ENCODE results near the gene XCR1. TPM values are rescaled to one million over a fixed set of nuclear protein-coding genes. Genes with fewer than 3 reads are reported as not detected.

The XCR1 gene
- total RNA-seq, 2 experiments from 2014 or later: not detected

- Histone ChIP-seq H3K4me2 (ENCODE audit: low read length) (no peak overlapping the region), H3K9me3 (ENCODE audit: low read length) (no peaks in the 10 kb centered on the region), H3K36me3 (ENCODE audit: insufficient read depth, low read length) (peaks cover 90% of the 10 kb centered on the region), H4K20me1 (ENCODE audit: insufficient read depth, low read length) (no peaks in the 10 kb centered on the region), H3K27ac (ENCODE audit: low read depth, low read length, poor library complexity, severe bottlenecking) (no peak overlapping the region), H3K79me2 (ENCODE audit: insufficient read depth, low read depth, low read length) (no peaks in the 10 kb centered on the region), H2AFZ (ENCODE audit: low read length) (no peak overlapping the region), H3K4me3 (ENCODE audit: low read depth, low read length, poor library complexity, severe bottlenecking) (no peak overlapping the region), H3K9me2 (ENCODE audit: insufficient read depth, low read length) (no peaks in the 10 kb centered on the region), H3K4me1 (ENCODE audit: insufficient read depth, low read length, poor library complexity, severe bottlenecking) (peaks cover 12% of the 10 kb centered on the region)
- BruUV-seq (replicated peaks): no TSS peak
- ChIA-PET POLR2A (interaction anchor here (0.5 kb wide), 1 partner anchor 17 kb away, joined by 3 read pairs; no protein-coding TSS in a partner anchor), CTCF (ENCODE audit: unreplicated experiment) (no interaction called here)
- no peak for DNase-seq (ENCODE audit: low spot score)
- no peak for TF ChIP-seq EZH2phosphoT487 (IDR thresholded peaks at IDR 0.05; ENCODE audit: borderline replicate concordance, low read depth, low read length)
- TF ChIP-seq CTCF (conservative IDR thresholded peaks at IDR 0.05; ENCODE audit: low read length): no peak
- intact Hi-C loops (cut with micrococcal nuclease; ENCODE audit: unreplicated experiment): no loop called here
Observed at GRCh38 chr3:45976191-45977091, 50.8 kb downstream of the XCR1 start.

- no peak overlapping the region for H3K4me3 ChIP-seq (ENCODE audit: low read depth, low read length, poor library complexity, severe bottlenecking)
- no TSS peak for BruUV-seq (replicated peaks)
- CTCF ChIA-PET (ENCODE audit: unreplicated experiment): no interaction called here
- H3K9me3 ChIP-seq (ENCODE audit: low read length): no peaks in the 10 kb centered on the region
- peaks cover 89% of the 10 kb centered on the region for H3K36me3 ChIP-seq (ENCODE audit: insufficient read depth, low read length)
- TF ChIP-seq EZH2phosphoT487 (IDR thresholded peaks at IDR 0.05; ENCODE audit: borderline replicate concordance, low read depth, low read length) (no peak), CTCF (conservative IDR thresholded peaks at IDR 0.05; ENCODE audit: low read length) (no peak)
- POLR2A ChIA-PET: interaction anchor here (0.5 kb wide), 1 partner anchor 18 kb away, joined by 3 read pairs; no protein-coding TSS in a partner anchor
- H3K79me2 ChIP-seq (ENCODE audit: insufficient read depth, low read depth, low read length): no peaks in the 10 kb centered on the region
- H3K27ac ChIP-seq (ENCODE audit: low read depth, low read length, poor library complexity, severe bottlenecking): no peak overlapping the region
- H4K20me1 ChIP-seq (ENCODE audit: insufficient read depth, low read length): no peaks in the 10 kb centered on the region
- H2AFZ ChIP-seq (ENCODE audit: low read length): no peak overlapping the region
- H3K4me1 ChIP-seq (ENCODE audit: insufficient read depth, low read length, poor library complexity, severe bottlenecking): peaks cover 12% of the 10 kb centered on the region
- H3K9me2 ChIP-seq (ENCODE audit: insufficient read depth, low read length): no peaks in the 10 kb centered on the region
- DNase-seq (ENCODE audit: low spot score): no peak
- intact Hi-C loops (cut with micrococcal nuclease; ENCODE audit: unreplicated experiment): no loop called here
- H3K4me2 ChIP-seq (ENCODE audit: low read length): no peak overlapping the region
Observed at GRCh38 chr3:45975686-45976085, 51.6 kb downstream of the XCR1 start.

- H2AFZ ChIP-seq (ENCODE audit: low read length): no peak overlapping the region
- no peak overlapping the region for H3K4me3 ChIP-seq (ENCODE audit: low read depth, low read length, poor library complexity, severe bottlenecking)
- TF ChIP-seq EZH2phosphoT487 (IDR thresholded peaks at IDR 0.05; ENCODE audit: borderline replicate concordance, low read depth, low read length) (no peak), CTCF (conservative IDR thresholded peaks at IDR 0.05; ENCODE audit: low read length) (no peak)
- no peak overlapping the region for H3K4me2 ChIP-seq (ENCODE audit: low read length)
- H3K4me1 ChIP-seq (ENCODE audit: insufficient read depth, low read length, poor library complexity, severe bottlenecking): peaks cover 12% of the 10 kb centered on the region
- no peaks in the 10 kb centered on the region for H3K9me3 ChIP-seq (ENCODE audit: low read length)
- no peaks in the 10 kb centered on the region for H4K20me1 ChIP-seq (ENCODE audit: insufficient read depth, low read length)
- H3K27ac ChIP-seq (ENCODE audit: low read depth, low read length, poor library complexity, severe bottlenecking): no peak overlapping the region
- DNase-seq (ENCODE audit: low spot score): no peak
- CTCF ChIA-PET (ENCODE audit: unreplicated experiment): no interaction called here
- H3K36me3 ChIP-seq (ENCODE audit: insufficient read depth, low read length): peaks cover 86% of the 10 kb centered on the region
- no peaks in the 10 kb centered on the region for H3K79me2 ChIP-seq (ENCODE audit: insufficient read depth, low read depth, low read length)
- POLR2A ChIA-PET: no interaction called here
- intact Hi-C loops (cut with micrococcal nuclease; ENCODE audit: unreplicated experiment): no loop called here
- no peaks in the 10 kb centered on the region for H3K9me2 ChIP-seq (ENCODE audit: insufficient read depth, low read length)
- BruUV-seq (replicated peaks): no TSS peak
Observed at GRCh38 chr3:45974686-45975085, 52.6 kb downstream of the XCR1 start.
